HTERT RPE-1 (cell line): ENCODE measurements around the gene REV3L.

ENCODE experiments used
- in situ Hi-C: fragments of 300-500 bp; cut with MboI; formaldehyde crosslinking; loops from 4 replicates; pipeline ENCODE4 v1.14.3; 2020; ENCODE audit warnings: low sequenced_read_pairs

Gene REV3L

GRCh38 chr6:111427341-111428116, 55.5 kb downstream of the REV3L start:
- in situ Hi-C loops = no loop called here

DNA sequence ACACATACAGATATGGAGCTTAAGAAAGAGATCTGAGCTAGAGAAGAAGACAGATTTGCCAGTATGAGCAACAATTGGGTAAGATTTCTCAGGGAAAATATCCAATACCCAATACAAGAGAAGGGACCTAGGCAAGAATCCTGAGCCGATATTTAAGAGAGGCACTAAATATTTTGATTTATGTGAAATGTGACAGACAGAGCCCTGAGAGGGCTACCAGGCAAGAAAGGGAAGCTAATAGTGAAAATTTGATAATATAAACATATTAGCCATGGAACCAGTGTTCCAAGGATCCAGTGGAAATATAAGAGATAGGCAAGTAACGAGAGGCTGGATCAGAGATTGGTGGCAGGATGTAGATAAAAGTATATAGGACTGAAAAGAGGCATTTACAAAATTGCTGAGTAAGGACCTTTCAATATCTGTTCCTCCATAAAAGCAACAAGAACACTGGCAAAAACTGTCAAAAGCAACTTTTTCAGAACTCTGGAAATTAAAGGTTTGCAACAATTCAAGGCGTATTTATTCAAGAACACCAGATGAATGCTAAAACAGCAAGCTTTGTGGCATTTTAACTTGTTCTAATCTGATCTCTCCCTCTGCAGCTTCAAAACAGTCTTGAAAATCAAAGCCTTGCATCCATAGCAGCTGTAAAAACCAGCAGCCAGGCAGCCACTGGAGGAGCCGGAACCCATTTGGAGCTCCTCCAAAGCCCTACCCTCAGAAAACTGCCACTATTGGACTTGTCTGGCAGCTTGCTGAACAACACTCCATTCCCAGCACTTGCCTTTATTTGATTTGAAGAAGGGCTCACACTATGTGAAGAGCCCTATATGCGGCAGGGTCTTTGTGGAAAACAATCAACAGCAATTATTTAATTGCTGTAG, 58.8 kb downstream of the REV3L start:
- in situ Hi-C loops = no loop called here

GRCh38 chr6:111423055-111423633, 59.9 kb downstream of the REV3L start:
- in situ Hi-C loops = no loop called here

DNA sequence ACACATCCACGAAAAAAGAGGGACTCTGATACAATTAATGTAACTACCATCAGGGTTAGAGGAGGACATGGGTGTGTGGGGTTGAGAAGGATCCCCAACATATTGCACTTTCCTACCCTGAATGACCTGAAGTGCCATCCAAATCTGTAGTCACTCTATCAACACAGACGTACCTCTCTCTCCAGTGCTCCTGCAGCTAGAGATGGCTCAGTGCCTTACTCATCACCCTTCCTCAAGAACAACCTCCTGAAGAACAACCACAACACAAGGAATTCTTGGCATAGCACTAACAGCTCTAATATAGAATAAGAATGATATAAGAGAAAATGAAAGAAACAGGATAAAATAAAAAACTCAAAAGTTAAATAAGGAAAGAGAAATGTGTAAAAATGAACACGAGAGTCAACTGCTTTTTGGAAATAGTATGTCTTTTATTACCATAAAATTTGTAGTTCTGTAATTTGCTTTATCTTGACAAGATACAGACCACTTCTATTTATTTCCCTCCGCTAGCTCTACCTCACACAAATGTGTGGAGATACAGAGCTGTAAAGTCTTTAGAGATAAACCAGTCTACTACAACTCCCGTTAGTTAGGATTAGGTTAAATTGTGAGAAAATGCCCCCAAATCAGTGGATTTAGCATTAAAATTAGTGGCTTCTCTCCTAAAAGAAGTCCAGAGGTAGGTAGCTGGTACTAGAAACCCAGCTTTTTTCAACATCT, 63.9 kb downstream of the REV3L start:
- in situ Hi-C loops = no loop called here

DNA sequence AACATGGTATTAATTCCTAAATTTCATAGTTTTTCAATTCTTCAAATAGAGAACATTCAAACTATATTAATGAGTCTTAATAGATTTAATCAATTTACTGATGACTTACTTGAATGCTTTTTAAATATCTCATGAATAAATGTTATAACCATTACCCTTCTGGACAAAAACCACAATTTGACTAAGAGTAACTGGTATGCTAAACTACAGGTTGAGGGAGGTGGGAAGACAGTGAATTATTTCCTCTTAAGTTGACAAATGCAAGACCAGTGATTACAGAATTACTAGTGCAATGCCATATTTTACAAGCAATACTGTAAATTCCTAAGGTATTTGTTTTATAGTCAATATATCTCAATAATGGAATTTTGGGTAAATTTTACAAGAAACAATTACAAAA, 65.1 kb downstream of the REV3L start:
- in situ Hi-C loops = no loop called here

DNA sequence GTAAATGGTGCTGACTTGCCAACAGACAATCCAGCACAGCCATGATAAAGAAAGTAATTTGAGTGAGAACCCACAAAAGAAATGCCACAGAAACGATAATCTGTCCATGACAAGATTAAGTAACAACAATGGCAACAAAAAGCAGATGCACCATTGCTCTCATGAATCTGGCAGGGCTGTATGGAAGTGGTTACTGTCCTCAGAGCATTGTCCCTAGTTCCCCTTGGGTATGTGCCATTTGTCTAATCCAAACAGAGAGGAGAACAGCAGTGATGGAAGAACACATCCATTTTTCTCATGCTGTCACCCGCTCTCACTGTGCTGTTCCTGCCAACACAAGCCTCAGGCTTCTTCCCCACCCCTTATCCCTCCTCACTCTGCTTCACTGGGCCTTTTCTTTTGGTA, 65.8 kb downstream of the REV3L start:
- in situ Hi-C loops = no loop called here

GRCh38 chr6:111416529-111416928, 66.5 kb downstream of the REV3L start:
- in situ Hi-C loops = no loop called here

DNA sequence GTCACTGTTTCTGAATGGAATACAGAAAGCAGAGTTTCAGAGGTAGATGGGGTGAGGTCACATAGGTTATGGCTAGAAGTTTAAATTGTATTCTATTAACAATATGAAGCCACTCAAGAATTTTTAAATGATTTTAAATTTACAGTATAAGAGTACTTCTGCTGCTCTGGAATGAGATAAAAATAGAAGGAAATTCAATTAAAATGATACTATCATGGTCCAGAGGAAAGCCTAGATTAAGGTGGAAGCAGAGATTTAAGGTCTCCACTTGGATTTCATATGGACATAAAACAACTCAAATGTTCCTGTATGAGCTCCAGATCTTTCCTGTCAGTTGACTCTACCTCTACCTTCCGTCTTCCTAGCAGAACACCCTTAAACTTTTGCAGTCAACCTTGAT, 68.6 kb downstream of the REV3L start:
- in situ Hi-C loops = no loop called here

DNA sequence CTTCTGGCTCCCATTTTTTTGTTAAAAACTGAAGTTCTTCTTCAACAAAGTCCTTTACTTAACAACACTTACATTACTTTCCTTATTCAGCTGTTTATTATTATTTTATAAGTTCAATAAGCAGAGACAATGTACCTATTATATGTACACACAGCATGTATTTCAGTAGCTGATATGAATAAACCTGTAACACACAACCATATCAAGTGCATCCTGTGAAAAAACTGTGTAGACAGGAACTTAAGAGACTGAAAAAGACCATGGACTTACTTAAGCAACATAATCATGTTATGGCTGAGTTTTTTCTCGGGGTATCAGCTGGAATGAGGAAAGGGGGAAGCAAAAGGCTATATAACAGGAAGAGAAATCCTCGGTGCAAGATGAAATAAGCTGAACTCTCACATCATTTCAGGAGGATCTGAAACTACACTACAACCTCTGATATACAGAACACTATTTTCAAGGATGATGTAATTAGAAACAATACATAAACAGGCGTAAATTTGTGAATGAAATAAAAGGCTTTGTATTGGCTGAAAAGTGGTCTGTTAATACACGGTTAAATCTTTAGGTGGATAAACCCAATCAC, 70.9 kb downstream of the REV3L start:
- in situ Hi-C loops = no loop called here

GRCh38 chr6:111411046-111411445, 72.0 kb downstream of the REV3L start:
- in situ Hi-C loops = no loop called here

GRCh38 chr6:111410371-111410770, 72.6 kb downstream of the REV3L start:
- in situ Hi-C loops = no loop called here

- in situ Hi-C loops = no loop called here
Measured at GRCh38 chr6:111409430-111409829, 73.6 kb downstream of the REV3L start.

- in situ Hi-C loops = no loop called here
Measured at GRCh38 chr6:111407686-111408085, 75.3 kb downstream of the REV3L start.

DNA sequence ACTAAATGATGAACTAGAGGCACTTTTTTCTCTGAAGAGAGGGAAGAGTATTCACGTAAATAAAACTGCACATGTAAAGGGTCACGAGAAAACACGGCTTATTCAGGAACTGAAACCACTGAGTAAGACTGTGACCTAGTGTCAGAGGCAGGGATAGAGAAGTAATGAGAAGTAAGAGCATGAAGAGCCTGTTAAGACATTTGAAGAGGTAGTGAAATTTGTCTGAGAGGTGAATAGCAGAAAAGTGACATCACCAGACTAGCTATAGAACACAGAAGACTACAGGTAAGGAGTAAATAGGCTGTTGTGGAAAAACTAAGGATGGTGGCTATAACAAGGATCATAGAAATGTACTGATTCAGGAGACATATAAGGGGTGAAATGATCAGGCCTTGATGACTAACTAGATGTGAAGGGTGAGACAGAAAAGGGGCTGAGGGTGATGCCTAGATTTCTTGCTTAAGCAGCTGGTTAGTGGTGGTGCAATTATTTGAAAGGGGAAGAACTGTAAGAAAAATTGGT, 76.8 kb downstream of the REV3L start:
- in situ Hi-C loops = no loop called here

GRCh38 chr6:111403388-111403787, 79.6 kb downstream of the REV3L start:
- in situ Hi-C loops = no loop called here

GRCh38 chr6:111399626-111400025, 83.4 kb downstream of the REV3L start:
- in situ Hi-C loops = no loop called here

GRCh38 chr6:111388681-111389080, 94.3 kb downstream of the REV3L start:
- in situ Hi-C loops = no loop called here

GRCh38 chr6:111382476-111383294, 100.3 kb downstream of the REV3L start:
- in situ Hi-C loops = no loop called here

- in situ Hi-C loops = no loop called here
Measured at GRCh38 chr6:111381728-111382127, 101.3 kb downstream of the REV3L start.

GRCh38 chr6:111381123-111381522, 101.9 kb downstream of the REV3L start:
- in situ Hi-C loops = no loop called here
